Brain microvascular endothelial cell (primary cell): ENCODE measurements around the gene MTARC1.

Experiments used
- DNase-seq: peaks from one replicate; pipeline ENCODE4 v3.0.0-alpha.2; 2020
- H3K27ac ChIP-seq: fragments of 250-450 bp; sonication (Bioruptor Pico); 2 replicates; pipeline ENCODE4 v1.5.1; 2020; ENCODE audit warnings: mild to moderate bottlenecking, moderate library complexity
- H3K27me3 ChIP-seq: fragments of 250-450 bp; sonication (Bioruptor Pico); replicated peaks from 2 replicates; pipeline ENCODE4 v1.5.1; 2020; ENCODE audit warnings: mild to moderate bottlenecking
- H3K36me3 ChIP-seq: fragments of 250-450 bp; sonication (Bioruptor Pico); replicated peaks from 2 replicates; pipeline ENCODE4 v1.5.1; 2020; ENCODE audit warnings: mild to moderate bottlenecking
- H3K4me3 ChIP-seq: 2 replicates; pipeline ENCODE4 v1.5.1; 2011; ENCODE audit warnings: low read depth, mild to moderate bottlenecking, control low read depth, low read length, moderate library complexity
- in situ Hi-C: cut with HindIII; loops from 2 replicates; pipeline ENCODE4 v1.10.0; 2017; ENCODE audit warnings: low sequenced_read_pairs, low pct_ligation_motif_present
- TF ChIP-seq, protein P1 (sequence below): IDR thresholded peaks from 2 replicates; pipeline ENCODE4 v1.5.1; 2011; ENCODE audit warnings: low read depth, mild to moderate bottlenecking, moderate library complexity, low read length, control low read depth, inconsistent platforms; ENCODE audit errors: missing control alignments

MTARC1 gene

DNA sequence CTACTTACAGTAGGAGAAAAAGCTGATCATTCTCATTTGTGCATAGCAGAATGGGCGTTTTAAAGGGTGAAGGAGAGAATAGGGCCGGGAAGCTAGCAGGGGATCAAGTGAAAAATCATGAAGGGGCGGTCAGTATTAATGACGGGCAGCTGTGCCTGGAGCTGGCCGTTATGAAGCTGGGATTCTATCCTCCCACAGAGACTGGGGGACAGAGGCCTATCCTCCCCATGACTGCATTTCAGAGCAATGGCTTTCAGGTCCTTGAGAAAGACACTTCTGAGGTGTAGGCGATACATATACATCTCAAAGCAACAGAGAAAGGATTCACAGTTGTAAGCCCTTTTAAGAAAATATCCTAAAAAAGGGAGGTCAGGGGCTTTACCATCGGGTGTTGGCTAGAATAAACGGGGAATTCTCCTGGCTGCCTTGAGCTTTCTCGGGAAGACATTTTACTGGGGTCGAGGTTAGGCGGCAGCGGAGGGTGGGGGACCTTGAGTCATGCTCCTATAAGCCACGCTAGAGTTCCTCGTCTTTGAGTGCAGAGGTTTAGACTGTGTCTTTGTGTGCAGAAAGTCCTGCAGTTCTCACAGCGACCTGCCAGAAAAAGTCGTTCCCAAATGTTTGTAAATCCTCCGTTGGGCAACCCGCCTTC is 39.1 kb upstream of the MTARC1 start:
- no peaks in the 10 kb centered on the region for H3K27me3 ChIP-seq

DNA sequence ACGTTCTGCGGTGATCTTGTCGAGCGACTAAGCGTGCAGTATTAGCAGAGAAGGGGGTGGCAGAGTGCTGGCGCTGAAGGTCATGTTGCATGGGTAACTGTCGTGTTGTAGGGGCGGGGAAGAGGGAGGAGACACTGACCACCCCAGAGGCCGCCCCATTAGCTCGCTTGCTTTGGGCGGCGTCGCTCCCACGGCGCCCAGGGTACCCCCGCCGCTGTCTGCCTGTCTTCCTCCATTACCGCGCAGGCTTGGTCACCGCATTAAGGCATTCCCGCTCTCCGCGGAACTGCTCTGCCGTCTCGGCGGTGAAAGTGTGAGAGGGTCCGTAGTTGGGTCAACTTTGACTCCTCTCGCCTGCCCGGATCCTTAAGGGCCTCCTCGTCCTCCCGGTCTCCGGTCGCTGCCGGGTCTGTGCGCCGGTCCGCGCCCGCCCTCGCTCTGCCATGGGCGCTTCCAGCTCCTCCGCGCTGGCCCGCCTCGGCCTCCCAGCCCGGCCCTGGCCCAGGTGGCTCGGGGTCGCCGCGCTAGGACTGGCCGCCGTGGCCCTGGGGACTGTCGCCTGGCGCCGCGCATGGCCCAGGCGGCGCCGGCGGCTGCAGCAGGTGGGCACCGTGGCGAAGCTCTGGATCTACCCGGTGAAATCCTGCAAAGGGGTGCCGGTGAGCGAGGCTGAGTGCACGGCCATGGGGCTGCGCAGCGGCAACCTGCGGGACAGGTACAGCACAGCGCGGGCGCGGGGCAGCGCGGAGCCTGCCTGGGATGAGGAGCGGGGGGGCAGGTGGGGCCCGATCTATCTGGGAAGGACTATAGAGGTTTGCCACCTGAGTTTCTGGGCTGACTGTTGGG is 38.4 kb upstream of the MTARC1 start, which contains the start of gene MTARC2:
MTARC2 (plus strand) TSS at position 234 of the 846 bp plus-strand sequence; CDS start at position 444, 210 bp downstream.
- no peaks in the 10 kb centered on the region for H3K27me3 ChIP-seq
- TF ChIP-seq, protein P1, sequence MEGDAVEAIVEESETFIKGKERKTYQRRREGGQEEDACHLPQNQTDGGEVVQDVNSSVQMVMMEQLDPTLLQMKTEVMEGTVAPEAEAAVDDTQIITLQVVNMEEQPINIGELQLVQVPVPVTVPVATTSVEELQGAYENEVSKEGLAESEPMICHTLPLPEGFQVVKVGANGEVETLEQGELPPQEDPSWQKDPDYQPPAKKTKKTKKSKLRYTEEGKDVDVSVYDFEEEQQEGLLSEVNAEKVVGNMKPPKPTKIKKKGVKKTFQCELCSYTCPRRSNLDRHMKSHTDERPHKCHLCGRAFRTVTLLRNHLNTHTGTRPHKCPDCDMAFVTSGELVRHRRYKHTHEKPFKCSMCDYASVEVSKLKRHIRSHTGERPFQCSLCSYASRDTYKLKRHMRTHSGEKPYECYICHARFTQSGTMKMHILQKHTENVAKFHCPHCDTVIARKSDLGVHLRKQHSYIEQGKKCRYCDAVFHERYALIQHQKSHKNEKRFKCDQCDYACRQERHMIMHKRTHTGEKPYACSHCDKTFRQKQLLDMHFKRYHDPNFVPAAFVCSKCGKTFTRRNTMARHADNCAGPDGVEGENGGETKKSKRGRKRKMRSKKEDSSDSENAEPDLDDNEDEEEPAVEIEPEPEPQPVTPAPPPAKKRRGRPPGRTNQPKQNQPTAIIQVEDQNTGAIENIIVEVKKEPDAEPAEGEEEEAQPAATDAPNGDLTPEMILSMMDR, result no peak
- in situ Hi-C loops, result no loop called here
- H3K36me3 ChIP-seq, result no peaks in the 10 kb centered on the region
- DNase-seq, result peak; percentile 37
- H3K4me3 ChIP-seq, result peak within 1 kb of the TSS; percentile 73
- H3K27ac ChIP-seq, result peak within 1 kb of the TSS; percentile 10

More for the DNA sequence above, 39.1 kb upstream of the MTARC1 start:
- peak overlapping the region; percentile 73 for H3K4me3 ChIP-seq
- no peak overlapping the region for H3K27ac ChIP-seq
- DNase-seq, result no peak
- TF ChIP-seq, protein P1, result no peak
- H3K36me3 ChIP-seq, result no peaks in the 10 kb centered on the region
- in situ Hi-C loops, result no loop called here

DNA sequence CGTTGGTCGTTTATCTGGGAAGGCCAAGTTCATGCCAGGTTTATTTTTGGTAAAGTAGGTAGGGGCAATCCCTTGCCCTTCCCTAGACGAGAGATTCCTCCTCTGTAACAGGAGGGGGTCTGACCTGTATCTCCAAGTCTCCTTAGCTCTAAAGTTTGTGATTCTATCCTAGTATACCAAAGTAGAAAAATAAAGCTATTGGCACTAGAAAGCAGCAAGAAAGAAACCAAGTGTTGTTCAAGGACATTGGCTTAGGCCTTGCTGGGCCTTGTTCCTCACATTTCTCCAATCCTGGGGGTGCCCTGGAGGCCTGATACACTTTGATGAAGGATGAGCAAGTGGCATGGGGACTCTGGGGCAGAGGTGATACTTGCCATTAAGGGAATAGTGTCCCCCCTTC is 37.8 kb upstream of the MTARC1 start:
- no peaks in the 10 kb centered on the region for H3K36me3 ChIP-seq
- no peak overlapping the region for H3K27ac ChIP-seq
- no peak for DNase-seq
- in situ Hi-C loops, result no loop called here
- TF ChIP-seq, protein P1, result no peak
- peak overlapping the region; percentile 73 for H3K4me3 ChIP-seq
- H3K27me3 ChIP-seq, result no peaks in the 10 kb centered on the region

DNA sequence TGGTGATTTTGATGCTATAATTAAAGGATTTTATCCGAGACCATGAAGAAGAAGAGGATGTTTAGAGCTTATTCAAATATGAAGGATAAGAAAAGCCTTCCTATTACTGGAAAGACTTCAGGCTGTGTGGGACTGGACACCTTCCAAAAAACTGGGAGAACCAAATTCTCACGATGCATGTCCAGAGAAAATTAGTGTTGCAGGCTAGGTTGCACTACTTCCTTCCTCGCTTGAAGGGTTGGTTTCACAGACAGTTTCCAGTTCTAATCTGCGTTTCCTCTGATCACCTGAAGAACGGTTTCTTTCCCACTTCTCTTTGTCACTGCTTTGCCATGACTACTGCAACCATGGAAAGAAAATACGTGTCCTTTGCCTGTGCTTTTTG is 36.6 kb upstream of the MTARC1 start:
- no peak for DNase-seq
- Histone ChIP-seq H3K27ac (no peak overlapping the region), H3K4me3 (no peak overlapping the region), H3K36me3 (no peaks in the 10 kb centered on the region), H3K27me3 (no peaks in the 10 kb centered on the region)
- in situ Hi-C loops, result no loop called here
- TF ChIP-seq, protein P1, result no peak

DNA sequence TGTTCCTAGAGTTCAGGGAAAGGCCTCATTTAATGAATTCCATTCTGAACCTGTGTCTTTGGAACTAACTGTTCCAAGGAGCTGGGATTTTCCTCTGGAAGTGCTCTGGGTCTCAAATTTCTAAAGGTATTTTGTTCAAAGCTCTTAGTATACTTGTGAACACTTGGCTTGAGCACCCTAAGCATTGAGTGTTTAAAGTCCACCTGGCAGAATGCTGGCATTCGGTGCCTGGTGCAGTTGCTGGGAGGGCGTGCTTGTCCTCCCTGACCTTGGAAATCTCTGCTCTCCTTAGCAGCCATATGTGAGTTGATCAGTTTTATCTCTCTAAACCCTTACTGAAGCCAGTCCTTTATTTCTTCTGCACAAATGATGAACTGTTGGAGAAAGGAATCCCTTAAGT is 35.6 kb upstream of the MTARC1 start:
- TF ChIP-seq, protein P1, result no peak
- no peak for DNase-seq
- H3K36me3 ChIP-seq, result no peaks in the 10 kb centered on the region
- H3K27me3 ChIP-seq, result no peaks in the 10 kb centered on the region
- H3K4me3 ChIP-seq, result no peak overlapping the region
- no peak overlapping the region for H3K27ac ChIP-seq
- in situ Hi-C loops, result no loop called here
